K562 (cell line): Measurements from ENCODE around the gene SYT7. TPM values are rescaled to one million over a fixed set of nuclear protein-coding genes. Genes with fewer than 3 reads are reported as not detected.

Experiments
- CHD7 ChIP-seq: fragments of 200-600 bp; sonication (generic); IDR thresholded peaks from one replicate; pipeline ENCODE4 v1.6.1; 2012; ENCODE audit warnings: mild to moderate bottlenecking, low read depth, low read length, inconsistent platforms
- CTCFL ChIP-seq: IDR thresholded peaks from 2 replicates; pipeline ENCODE4 v1.6.1; 2011; ENCODE audit warnings: borderline replicate concordance, low read depth, mild to moderate bottlenecking, moderate library complexity, low read length; ENCODE audit not compliant: insufficient read depth, poor library complexity, severe bottlenecking
- EHMT2 ChIP-seq: fragments of 450-650 bp; IDR thresholded peaks from 2 replicates; pipeline ENCODE4 v1.6.1; 2018; ENCODE audit warnings: antibody characterized with exemption
- GTF2F1 ChIP-seq: IDR thresholded peaks from 2 replicates; pipeline ENCODE4 v1.6.1; 2011; ENCODE audit warnings: low read depth, low read length, improper control_type of control experiment
- KLF1 ChIP-seq: fragments of 450-650 bp; IDR thresholded peaks from 2 replicates; pipeline ENCODE4 v1.6.1; 2016; ENCODE audit warnings: missing genetic modification characterization, missing compliant biosample characterization
- MAX ChIP-seq: sonication (generic); formaldehyde crosslinking; IDR thresholded peaks from 2 replicates; pipeline ENCODE4 v1.9.0; 2022; ENCODE audit warnings: mild to moderate bottlenecking, missing genetic modification reagents
- NFE2L1 ChIP-seq: fragments of 450-650 bp; IDR thresholded peaks from 2 replicates; pipeline ENCODE4 v1.6.1; 2016; ENCODE audit warnings: missing genetic modification characterization, low read depth, mild to moderate bottlenecking, missing compliant biosample characterization, moderate library complexity, borderline replicate concordance
- YBX1 ChIP-seq: fragments of 450-650 bp; IDR thresholded peaks from 2 replicates; pipeline ENCODE4 v1.7.1; 2016; ENCODE audit warnings: mild to moderate bottlenecking
- ZNF263 ChIP-seq: sonication (generic); formaldehyde crosslinking; IDR thresholded peaks from 2 replicates; pipeline ENCODE4 v1.8.0; 2022; ENCODE audit warnings: mild to moderate bottlenecking, missing genetic modification reagents, borderline replicate concordance
- ZNF280B ChIP-seq: fragments of 250-450 bp; sonication (Bioruptor Pico); IDR thresholded peaks from 2 replicates; pipeline ENCODE4 v1.5.1; 2021; ENCODE audit warnings: mild to moderate bottlenecking
- polyA plus RNA-seq, 8 experiments: library from polyadenylated mRNA; depleted of rRNA in 4 of 8; stranded (reverse) in 5 of 8; unstranded in 3 of 8; fragments of >200 nt; fragmentation: Nextera tagmentation in 2 of 8; fragmentation: Illumina TruSeq in 1 of 8; extraction: Ambion mirVana in 2 of 8; extraction: Trizol in 1 of 8; gene quantifications; 2 replicates each; pipeline versions ENCODE4 v1.2.1 to v1.2.3, GENCODE V29; 2011 to 2014; ENCODE audit warnings: inconsistent platforms in 1 of 8, missing spikeins in 1 of 8
- total RNA-seq, 7 experiments: library from RNA; depleted of rRNA in 6 of 7; stranded (reverse); fragments of >200 nt in 6 of 7; fragmentation: Illumina TruSeq in 2 of 7; extraction: Trizol in 2 of 7; gene quantifications; 2 replicates each; pipeline versions ENCODE4 v1.2.1 to v1.2.3, GENCODE V29; 2011 to 2021; ENCODE audit warnings: low replicate concordance in 1 of 7

SYT7 gene
- total and polyA plus RNA-seq, 9 of the 15 experiments (the other 6 are each of a cell fraction or from before 2014, with no cell fraction given) = 0.01 to 0.51 (median 0.16) TPM; not detected in 1

GRCh38 chr11:61545341-61545740 lies 35.5 kb downstream of the SYT7 start (continued):
- no peak for TF ChIP-seq ZNF280B (CRISPR knock-in tag)
- no peak for TF ChIP-seq KLF1 (tag)
- no peak for TF ChIP-seq CHD7
- TF ChIP-seq CTCFL = peak; percentile 21
- no peak for TF ChIP-seq YBX1
- no peak for TF ChIP-seq NFE2L1 (tag)
- TF ChIP-seq EHMT2 = peak; percentile 99
- TF ChIP-seq GTF2F1 = no peak
- TF ChIP-seq ZNF263 (CRISPR knock-in tag) = no peak
- TF ChIP-seq MAX (CRISPR knock-in tag) = no peak
